Testis (tissue), 3 donors: Measurements from ENCODE around the gene PDF. TPM values are rescaled to one million over a fixed set of nuclear protein-coding genes. Genes with fewer than 3 reads are reported as not detected.

Experiments
- DNase-seq: peaks from one replicate; pipeline ENCODE4 v3.0.0-alpha.2; 2019
- H3K27ac ChIP-seq, 2 donors: fragments of 200-600 bp; sonication (generic); one replicate each; pipeline ENCODE4 v1.5.1; 2019
- H3K27me3 ChIP-seq: fragments of 200-600 bp; sonication (generic); one replicate; pipeline ENCODE4 v1.5.1; 2019
- H3K36me3 ChIP-seq: fragments of 200-600 bp; sonication (generic); one replicate; pipeline ENCODE4 v1.5.1; 2017; ENCODE audit warnings: low read depth; ENCODE audit errors: missing control alignments
- H3K4me1 ChIP-seq: fragments of 200-600 bp; sonication (generic); one replicate; pipeline ENCODE4 v1.5.1; 2019
- H3K4me3 ChIP-seq, 2 donors: fragments of 200-600 bp; sonication (generic); one replicate each; pipeline ENCODE4 v1.5.1; 2017 to 2019
- H3K9me3 ChIP-seq: fragments of 200-600 bp; sonication (generic); one replicate; pipeline ENCODE4 v1.5.1; 2017
- CTCF ChIP-seq, 3 experiments: fragments of 450-650 bp in 2 of 3; fragments of 200-600 bp in 1 of 3; sonication (generic) in 1 of 3; IDR thresholded peaks; one replicate each; pipeline ENCODE4 v1.5.1; 2016 to 2019; ENCODE audit warnings: antibody characterized with exemption in 3 of 3, mild to moderate bottlenecking in 2 of 3, moderate library complexity in 1 of 3
- POLR2A ChIP-seq: fragments of 450-650 bp; IDR thresholded peaks from one replicate; pipeline ENCODE4 v1.6.1; 2017; ENCODE audit warnings: antibody characterized with exemption, mild to moderate bottlenecking, moderate library complexity
- WGBS, 2 donors: methylation state at CpG; one replicate each; pipeline ENCODE4 v1.1.5; 2018; 5-methylcytosine and 5-hydroxymethylcytosine counted together
- intact Hi-C: fragments of 100-400 bp; cut with DNase I; formaldehyde crosslinking; loops from one replicate; pipeline ENCODE4 v1.15.1; 2023; ENCODE audit warnings: low total_unique reads
- polyA plus RNA-seq: library from polyadenylated mRNA; stranded (reverse); fragments of 350-450 nt; fragmentation: Illumina TruSeq; extraction: RNeasy Lipid Tissue Mini Kit (QIAGEN cat#74804); gene quantifications from one replicate; pipeline ENCODE4 v1.2.3, GENCODE V29; 2014; ENCODE audit warnings: low read depth, low replicate concordance; ENCODE audit not compliant: insufficient read depth
- total RNA-seq, 2 donors: library from RNA; depleted of rRNA; stranded (reverse); fragments of >200 nt; gene quantifications; one replicate each; pipeline ENCODE4 v1.2.3, GENCODE V29; 2016

The PDF gene
- total and polyA plus RNA-seq, 3 donors from 2014 or later, result 3.9 to 27.9 (median 25.7) TPM

GRCh38 chr16:69373019-69373418 is 42.6 kb upstream of the PDF start:
- H3K4me3 ChIP-seq, result no peak overlapping the region
- WGBS, 2 donors, result 86 to 92% methylated on average over 1 of the region's 1 CpG
- no peaks in the 10 kb centered on the region for H3K4me1 ChIP-seq
- no peak for DNase-seq
- no peaks in the 10 kb centered on the region for H3K27me3 ChIP-seq
- H3K36me3 ChIP-seq, result no peaks in the 10 kb centered on the region
- intact Hi-C loops, result no loop called here
- H3K27ac ChIP-seq, result no peak overlapping the region
- H3K9me3 ChIP-seq, result no peaks in the 10 kb centered on the region
- TF ChIP-seq CTCF (IDR thresholded peaks at IDR 0.05) (no peak), POLR2A (no peak)

GRCh38 chr16:69371564-69371963 is 41.2 kb upstream of the PDF start:
- no peak for DNase-seq
- no peaks in the 10 kb centered on the region for H3K4me1 ChIP-seq
- WGBS, 2 donors, result 92 to 93% methylated on average over 2 of the region's 2 CpGs
- H3K36me3 ChIP-seq, result no peaks in the 10 kb centered on the region
- H3K9me3 ChIP-seq, result no peaks in the 10 kb centered on the region
- TF ChIP-seq POLR2A (no peak), CTCF (IDR thresholded peaks at IDR 0.05) (no peak)
- no peak overlapping the region for H3K4me3 ChIP-seq
- H3K27me3 ChIP-seq, result no peaks in the 10 kb centered on the region
- no peak overlapping the region for H3K27ac ChIP-seq
- intact Hi-C loops, result no loop called here

GRCh38 chr16:69368866-69369265 is 38.5 kb upstream of the PDF start:
- no peaks in the 10 kb centered on the region for H3K4me1 ChIP-seq
- H3K4me3 ChIP-seq, result no peak overlapping the region
- no peak for TF ChIP-seq POLR2A
- no peak for TF ChIP-seq CTCF (IDR thresholded peaks at IDR 0.05)
- WGBS, 2 donors, result 90 to 97% methylated on average over 4 of the region's 4 CpGs
- H3K27ac ChIP-seq, result no peak overlapping the region
- DNase-seq, result no peak
- H3K9me3 ChIP-seq, result no peaks in the 10 kb centered on the region
- intact Hi-C loops, result no loop called here
- no peaks in the 10 kb centered on the region for H3K27me3 ChIP-seq
- H3K36me3 ChIP-seq, result no peaks in the 10 kb centered on the region

- WGBS, 2 donors, result 76 to 82% methylated on average over 7 of the region's 7 CpGs
- H3K4me3 ChIP-seq, result no peak overlapping the region
- TF ChIP-seq CTCF (IDR thresholded peaks at IDR 0.05) (no peak), POLR2A (no peak)
- intact Hi-C loops, result no loop called here
- no peaks in the 10 kb centered on the region for H3K4me1 ChIP-seq
- DNase-seq, result no peak
- no peaks in the 10 kb centered on the region for H3K9me3 ChIP-seq
- H3K27me3 ChIP-seq, result no peaks in the 10 kb centered on the region
- no peaks in the 10 kb centered on the region for H3K36me3 ChIP-seq
- no peak overlapping the region for H3K27ac ChIP-seq
These were observed 37.6 kb upstream of the PDF start for GRCh38 chr16:69367980-69368379.

- 92 to 93% methylated on average over 7 of the region's 7 CpGs for WGBS, 2 donors
- no peaks in the 10 kb centered on the region for H3K9me3 ChIP-seq
- no peaks in the 10 kb centered on the region for H3K36me3 ChIP-seq
- no peak for DNase-seq
- H3K27me3 ChIP-seq, result no peaks in the 10 kb centered on the region
- H3K27ac ChIP-seq, result no peak overlapping the region
- H3K4me3 ChIP-seq, result no peak overlapping the region
- TF ChIP-seq POLR2A (no peak), CTCF (IDR thresholded peaks at IDR 0.05) (no peak)
- intact Hi-C loops, result no loop called here
- no peaks in the 10 kb centered on the region for H3K4me1 ChIP-seq
These were observed 36.0 kb upstream of the PDF start for GRCh38 chr16:69366431-69366830.
